WTC11 (cell line): ENCODE results near the gene STARD9. TPM values are rescaled to one million over a fixed set of nuclear protein-coding genes. Genes with fewer than 3 reads are reported as not detected.

ENCODE experiments used
- ATAC-seq: fragments of 200-7000 bp; cut with Tn5 transposase; 2 replicates; pipeline ENCODE4 v1.10.0; 2021; ENCODE audit warnings: mild to moderate bottlenecking, moderate library complexity
- CTCF ChIA-PET: fragments of 300-600 bp; sonication (Branson Sonifier 250); formaldehyde crosslinking; loops from one replicate; lab custom pipeline; 2021; ENCODE audit warnings: antibody characterized with exemption; lab: Charles Lee
- POLR2A ChIA-PET: fragments of 350-600 bp; sonication (Branson Sonifier 250); formaldehyde crosslinking; loops from one replicate; lab custom pipeline; 2021; ENCODE audit warnings: antibody characterized with exemption; lab: Charles Lee
- DNase-seq: peaks from one replicate; pipeline ENCODE4 v3.0.0; 2021; ENCODE audit warnings: low spot score
- H3K27ac Mint-ChIP-seq: 2 replicates; pipeline ENCODE4 v1.8.0; 2021; ENCODE audit warnings: mixed read lengths
- H3K27me3 Mint-ChIP-seq: 2 replicates; pipeline ENCODE4 v1.8.0; 2021; ENCODE audit warnings: low read depth, mild to moderate bottlenecking, moderate library complexity, mixed read lengths
- H3K36me3 Mint-ChIP-seq: 2 replicates; pipeline ENCODE4 v1.8.0; 2021; ENCODE audit warnings: mixed read lengths
- H3K4me1 Mint-ChIP-seq: 2 replicates; pipeline ENCODE4 v1.8.0; 2022; ENCODE audit warnings: mixed read lengths
- H3K4me3 Mint-ChIP-seq: 2 replicates; pipeline ENCODE4 v1.8.0; 2021; ENCODE audit warnings: mild to moderate bottlenecking, moderate library complexity, mixed read lengths
- H3K9me3 Mint-ChIP-seq: 2 replicates; pipeline ENCODE4 v1.8.0; 2021; ENCODE audit warnings: mixed read lengths
- ATF1 ChIP-seq: sonication (generic); formaldehyde crosslinking; IDR thresholded peaks from 2 replicates; pipeline ENCODE4 v1.8.1; 2023; ENCODE audit warnings: mild to moderate bottlenecking, moderate library complexity, missing genetic modification reagents
- CREB1 ChIP-seq: sonication (generic); formaldehyde crosslinking; IDR thresholded peaks from 2 replicates; pipeline ENCODE4 v1.8.0; 2023; ENCODE audit warnings: mild to moderate bottlenecking, missing genetic modification reagents
- FOXP1 ChIP-seq: sonication (generic); formaldehyde crosslinking; IDR thresholded peaks from 2 replicates; pipeline ENCODE4 v1.8.0; 2022; ENCODE audit warnings: missing genetic modification reagents, mild to moderate bottlenecking, moderate library complexity, borderline replicate concordance
- GRHL2 ChIP-seq: fragments of 250-450 bp; sonication (Bioruptor Pico); IDR thresholded peaks from 2 replicates; pipeline ENCODE4 v1.8.0; 2022; ENCODE audit warnings: mild to moderate bottlenecking, moderate library complexity; ENCODE audit not compliant: insufficient replicate concordance, severe bottlenecking
- IRF2 ChIP-seq: sonication (generic); formaldehyde crosslinking; IDR thresholded peaks from 2 replicates; pipeline ENCODE4 v1.8.0; 2022; ENCODE audit warnings: low read depth, missing genetic modification reagents, borderline replicate concordance
- JAZF1 ChIP-seq: fragments of 250-450 bp; sonication (Bioruptor Pico); IDR thresholded peaks from 2 replicates; pipeline ENCODE4 v1.9.0; 2021; ENCODE audit warnings: moderate library complexity, mild to moderate bottlenecking, inconsistent platforms
- SMAD4 ChIP-seq: sonication (generic); formaldehyde crosslinking; IDR thresholded peaks from 2 replicates; pipeline ENCODE4 v1.8.0; 2022; ENCODE audit warnings: mild to moderate bottlenecking, missing genetic modification reagents
- TP53 ChIP-seq: sonication (generic); formaldehyde crosslinking; IDR thresholded peaks from 2 replicates; pipeline ENCODE4 v1.8.1; 2023; ENCODE audit warnings: mild to moderate bottlenecking, missing genetic modification reagents
- ZMAT4 ChIP-seq: fragments of 250-450 bp; sonication (Bioruptor Pico); IDR thresholded peaks from 2 replicates; pipeline ENCODE4 v1.9.0; 2021; ENCODE audit warnings: mild to moderate bottlenecking
- ZNF121 ChIP-seq: sonication (generic); formaldehyde crosslinking; IDR thresholded peaks from 2 replicates; pipeline ENCODE4 v1.8.0; 2023; ENCODE audit warnings: missing genetic modification reagents
- ZNF219 ChIP-seq: sonication (generic); formaldehyde crosslinking; IDR thresholded peaks from 2 replicates; pipeline ENCODE4 v1.8.0; 2023; ENCODE audit warnings: missing genetic modification reagents, mild to moderate bottlenecking, borderline replicate concordance
- ZNF263 ChIP-seq: sonication (generic); formaldehyde crosslinking; IDR thresholded peaks from 2 replicates; pipeline ENCODE4 v1.8.1; 2022; ENCODE audit warnings: low read depth, mild to moderate bottlenecking, moderate library complexity, missing genetic modification reagents
- ZNF396 ChIP-seq: fragments of 250-450 bp; sonication (Bioruptor Pico); IDR thresholded peaks from 2 replicates; pipeline ENCODE4 v1.8.0; 2021; ENCODE audit warnings: mild to moderate bottlenecking, moderate library complexity, borderline replicate concordance
- total RNA-seq: library from RNA; stranded (reverse); gene quantifications from 3 replicates; pipeline ENCODE4 v1.2.3, GENCODE V29; 2021
- TF ChIP-seq, protein P1 (sequence below): sonication (generic); formaldehyde crosslinking; conservative IDR thresholded peaks from 2 replicates; pipeline ENCODE4 v1.8.1; 2022; ENCODE audit warnings: mild to moderate bottlenecking, missing genetic modification reagents
- TF ChIP-seq, protein P2 (sequence below): sonication (generic); formaldehyde crosslinking; IDR thresholded peaks from 2 replicates; pipeline ENCODE4 v1.8.1; 2022; ENCODE audit warnings: mild to moderate bottlenecking, missing genetic modification reagents, moderate library complexity, borderline replicate concordance
- TF ChIP-seq, protein P3 (sequence below): sonication (generic); formaldehyde crosslinking; IDR thresholded peaks from 2 replicates; pipeline ENCODE4 v1.8.1; 2023; ENCODE audit warnings: mild to moderate bottlenecking, missing genetic modification reagents, borderline replicate concordance

STARD9 gene
- total RNA-seq, 1 experiment from 2014 or later: 5.7 TPM

GRCh38 chr15:42733027-42733426, 157.6 kb downstream of the STARD9 start:
- peaks cover 20% of the 10 kb centered on the region for H3K4me1 Mint-ChIP-seq
- no peak overlapping the region for H3K4me3 Mint-ChIP-seq
- TF ChIP-seq CREB1 (CRISPR knock-in tag): no peak
- no peak for TF ChIP-seq ZNF121 (CRISPR knock-in tag)
- no peak for TF ChIP-seq ATF1 (CRISPR knock-in tag)
- no peak for TF ChIP-seq SMAD4 (CRISPR knock-in tag)
- no peak for TF ChIP-seq FOXP1 (CRISPR knock-in tag)
- TF ChIP-seq ZNF219 (CRISPR knock-in tag): no peak
- POLR2A ChIA-PET: no interaction called here
- H3K36me3 Mint-ChIP-seq: peaks cover 40% of the 10 kb centered on the region
- no peaks in the 10 kb centered on the region for H3K27me3 Mint-ChIP-seq
- CTCF ChIA-PET: interaction anchor here (2.6 kb wide), 1 partner anchor 11 kb away, joined by 7 read pairs; no protein-coding TSS in a partner anchor
- no peak for ATAC-seq
- H3K9me3 Mint-ChIP-seq: no peaks in the 10 kb centered on the region
- H3K27ac Mint-ChIP-seq: no peak overlapping the region
- no peak for DNase-seq

DNA sequence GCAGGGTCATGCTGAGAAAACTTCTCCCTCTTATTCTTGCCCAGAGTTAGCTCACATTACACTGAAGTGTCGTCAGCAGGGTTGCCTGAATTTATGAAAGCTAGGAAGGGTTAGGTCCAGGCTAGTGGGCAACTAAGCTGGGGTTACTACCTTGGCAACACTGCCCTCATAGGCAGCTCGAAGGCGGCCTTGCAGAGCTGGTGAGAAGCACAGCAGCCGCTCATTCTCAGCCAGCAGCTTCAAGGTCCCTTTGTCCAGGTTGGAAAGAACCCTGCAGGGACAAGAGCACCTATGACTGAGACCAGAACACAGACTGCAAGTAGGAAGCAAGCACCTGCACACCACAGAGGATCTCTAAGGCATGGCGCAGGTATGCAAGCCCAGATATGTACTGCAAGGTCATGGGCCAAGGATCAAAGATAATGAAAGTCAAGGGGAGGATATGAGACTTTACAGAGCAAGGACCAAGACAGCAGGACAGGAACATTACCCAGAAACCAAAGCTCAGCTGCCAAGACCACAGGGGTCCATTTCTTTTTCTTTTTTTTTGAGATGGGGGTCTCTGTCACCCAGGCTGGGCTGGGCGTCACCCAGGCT, 158.8 kb downstream of the STARD9 start:
- ChIA-PET CTCF (interaction anchor here (0.7 to 2.6 kb wide), 3 partner anchors 12 to 192 kb away, joined by 3 to 7 read pairs (median 3); no protein-coding TSS in a partner anchor), POLR2A (no interaction called here)
- DNase-seq: no peak
- Mint-ChIP-seq H3K36me3 (peaks cover 35% of the 10 kb centered on the region), H3K27me3 (no peaks in the 10 kb centered on the region), H3K9me3 (no peaks in the 10 kb centered on the region), H3K27ac (no peak overlapping the region), H3K4me3 (no peak overlapping the region), H3K4me1 (peaks cover 12% of the 10 kb centered on the region)
- no peak for ATAC-seq
- TF ChIP-seq, protein P1, sequence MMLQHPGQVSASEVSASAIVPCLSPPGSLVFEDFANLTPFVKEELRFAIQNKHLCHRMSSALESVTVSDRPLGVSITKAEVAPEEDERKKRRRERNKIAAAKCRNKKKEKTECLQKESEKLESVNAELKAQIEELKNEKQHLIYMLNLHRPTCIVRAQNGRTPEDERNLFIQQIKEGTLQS (CRISPR knock-in tag): no peak
- TF ChIP-seq ZNF263 (CRISPR knock-in tag) (no peak), IRF2 (CRISPR knock-in tag) (no peak), GRHL2 (CRISPR knock-in tag) (no peak), SMAD4 (CRISPR knock-in tag) (no peak), TP53 (CRISPR knock-in tag) (no peak)
- TF ChIP-seq, protein P2, sequence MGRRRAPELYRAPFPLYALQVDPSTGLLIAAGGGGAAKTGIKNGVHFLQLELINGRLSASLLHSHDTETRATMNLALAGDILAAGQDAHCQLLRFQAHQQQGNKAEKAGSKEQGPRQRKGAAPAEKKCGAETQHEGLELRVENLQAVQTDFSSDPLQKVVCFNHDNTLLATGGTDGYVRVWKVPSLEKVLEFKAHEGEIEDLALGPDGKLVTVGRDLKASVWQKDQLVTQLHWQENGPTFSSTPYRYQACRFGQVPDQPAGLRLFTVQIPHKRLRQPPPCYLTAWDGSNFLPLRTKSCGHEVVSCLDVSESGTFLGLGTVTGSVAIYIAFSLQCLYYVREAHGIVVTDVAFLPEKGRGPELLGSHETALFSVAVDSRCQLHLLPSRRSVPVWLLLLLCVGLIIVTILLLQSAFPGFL (CRISPR knock-in tag): no peak
- TF ChIP-seq, protein P3, sequence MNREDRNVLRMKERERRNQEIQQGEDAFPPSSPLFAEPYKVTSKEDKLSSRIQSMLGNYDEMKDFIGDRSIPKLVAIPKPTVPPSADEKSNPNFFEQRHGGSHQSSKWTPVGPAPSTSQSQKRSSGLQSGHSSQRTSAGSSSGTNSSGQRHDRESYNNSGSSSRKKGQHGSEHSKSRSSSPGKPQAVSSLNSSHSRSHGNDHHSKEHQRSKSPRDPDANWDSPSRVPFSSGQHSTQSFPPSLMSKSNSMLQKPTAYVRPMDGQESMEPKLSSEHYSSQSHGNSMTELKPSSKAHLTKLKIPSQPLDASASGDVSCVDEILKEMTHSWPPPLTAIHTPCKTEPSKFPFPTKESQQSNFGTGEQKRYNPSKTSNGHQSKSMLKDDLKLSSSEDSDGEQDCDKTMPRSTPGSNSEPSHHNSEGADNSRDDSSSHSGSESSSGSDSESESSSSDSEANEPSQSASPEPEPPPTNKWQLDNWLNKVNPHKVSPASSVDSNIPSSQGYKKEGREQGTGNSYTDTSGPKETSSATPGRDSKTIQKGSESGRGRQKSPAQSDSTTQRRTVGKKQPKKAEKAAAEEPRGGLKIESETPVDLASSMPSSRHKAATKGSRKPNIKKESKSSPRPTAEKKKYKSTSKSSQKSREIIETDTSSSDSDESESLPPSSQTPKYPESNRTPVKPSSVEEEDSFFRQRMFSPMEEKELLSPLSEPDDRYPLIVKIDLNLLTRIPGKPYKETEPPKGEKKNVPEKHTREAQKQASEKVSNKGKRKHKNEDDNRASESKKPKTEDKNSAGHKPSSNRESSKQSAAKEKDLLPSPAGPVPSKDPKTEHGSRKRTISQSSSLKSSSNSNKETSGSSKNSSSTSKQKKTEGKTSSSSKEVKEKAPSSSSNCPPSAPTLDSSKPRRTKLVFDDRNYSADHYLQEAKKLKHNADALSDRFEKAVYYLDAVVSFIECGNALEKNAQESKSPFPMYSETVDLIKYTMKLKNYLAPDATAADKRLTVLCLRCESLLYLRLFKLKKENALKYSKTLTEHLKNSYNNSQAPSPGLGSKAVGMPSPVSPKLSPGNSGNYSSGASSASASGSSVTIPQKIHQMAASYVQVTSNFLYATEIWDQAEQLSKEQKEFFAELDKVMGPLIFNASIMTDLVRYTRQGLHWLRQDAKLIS (CRISPR knock-in tag): no peak

DNA sequence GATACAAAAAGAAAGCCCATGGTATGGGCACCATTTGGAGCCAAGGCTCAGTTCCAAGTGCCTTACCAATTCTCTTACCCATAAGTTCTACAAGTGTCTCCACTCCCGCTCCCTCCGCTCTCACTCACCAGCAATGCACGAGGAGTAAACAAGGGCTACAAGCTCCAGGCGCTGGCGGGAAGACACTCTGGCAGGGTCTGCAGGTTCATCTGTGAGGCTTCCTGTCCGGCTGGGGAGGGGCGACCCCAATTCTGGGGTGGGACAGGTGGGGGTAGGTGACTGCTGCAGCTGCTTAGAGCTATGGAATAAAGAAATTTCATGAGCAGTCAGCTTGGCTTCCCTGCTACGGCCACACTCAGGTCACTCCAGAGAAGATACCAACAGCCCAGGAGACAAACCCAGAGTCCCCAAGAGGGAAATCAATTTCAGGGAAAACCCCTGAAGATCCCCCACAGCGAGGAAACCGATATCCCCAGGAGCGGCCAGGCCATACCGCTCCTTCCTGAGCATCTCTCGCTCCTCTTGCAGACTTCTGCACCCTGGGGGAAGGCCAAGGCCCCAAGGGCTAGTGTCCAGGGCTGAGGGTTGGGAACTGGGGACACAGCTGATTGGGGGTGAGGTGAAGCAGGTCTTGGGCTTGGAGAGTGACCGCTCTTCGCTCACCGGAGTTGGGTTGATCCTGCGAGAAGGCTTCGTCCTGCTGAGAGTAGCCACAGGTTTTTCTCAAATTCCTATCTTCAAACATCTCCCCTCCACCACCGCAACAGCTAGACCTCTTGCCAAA, 160.2 kb downstream of the STARD9 start:
- peaks cover 28% of the 10 kb centered on the region for H3K36me3 Mint-ChIP-seq
- DNase-seq: no peak
- H3K4me1 Mint-ChIP-seq: peaks cover 3% of the 10 kb centered on the region; the same call in 1 of the 2 replicates
- ChIA-PET POLR2A (no interaction called here), CTCF (interaction anchor here (1.1 to 4.0 kb wide), 5 partner anchors 13 to 192 kb away, joined by 3 to 26 read pairs (median 3); no protein-coding TSS in a partner anchor)
- ATAC-seq: no peak
- H3K27me3 Mint-ChIP-seq: no peaks in the 10 kb centered on the region
- no peak overlapping the region for H3K27ac Mint-ChIP-seq
- H3K4me3 Mint-ChIP-seq: peak overlapping the region; percentile 72
- H3K9me3 Mint-ChIP-seq: no peaks in the 10 kb centered on the region
- TF ChIP-seq ZMAT4 (CRISPR knock-in tag) (no peak), JAZF1 (CRISPR knock-in tag) (no peak), ZNF396 (CRISPR knock-in tag) (no peak)
- TF ChIP-seq, all 79 proteins: peak for 0
